GM12801 (cell line): ENCODE results near the gene PACS1.

ENCODE experiments used
- TF ChIP-seq, protein P1 (sequence below): IDR thresholded peaks from one replicate; pipeline ENCODE4 v1.5.1; 2011; ENCODE audit warnings: control low read depth; ENCODE audit not compliant: insufficient read length; ENCODE audit errors: extremely low read depth

The PACS1 gene

DNA sequence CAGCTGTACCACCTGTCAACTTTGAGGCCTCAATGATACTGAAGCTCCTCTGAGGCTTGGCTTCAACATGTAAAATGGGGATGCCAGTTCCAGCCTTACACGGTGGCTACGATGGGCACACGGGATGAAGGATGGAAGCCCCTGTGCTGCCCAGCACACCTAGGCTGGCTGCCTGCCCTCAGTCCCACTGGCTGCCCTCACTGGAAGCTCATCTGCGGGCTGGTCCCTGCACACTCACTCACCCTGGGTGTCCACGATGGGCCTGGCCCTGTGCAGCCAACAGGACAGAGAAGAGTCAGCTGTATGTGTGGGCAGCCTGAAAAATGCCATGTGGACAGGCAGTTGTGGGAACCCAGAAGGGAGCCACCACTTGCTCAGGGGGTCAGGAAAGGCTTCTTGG, 216.6 kb downstream of the PACS1 start:
- TF ChIP-seq, protein P1, sequence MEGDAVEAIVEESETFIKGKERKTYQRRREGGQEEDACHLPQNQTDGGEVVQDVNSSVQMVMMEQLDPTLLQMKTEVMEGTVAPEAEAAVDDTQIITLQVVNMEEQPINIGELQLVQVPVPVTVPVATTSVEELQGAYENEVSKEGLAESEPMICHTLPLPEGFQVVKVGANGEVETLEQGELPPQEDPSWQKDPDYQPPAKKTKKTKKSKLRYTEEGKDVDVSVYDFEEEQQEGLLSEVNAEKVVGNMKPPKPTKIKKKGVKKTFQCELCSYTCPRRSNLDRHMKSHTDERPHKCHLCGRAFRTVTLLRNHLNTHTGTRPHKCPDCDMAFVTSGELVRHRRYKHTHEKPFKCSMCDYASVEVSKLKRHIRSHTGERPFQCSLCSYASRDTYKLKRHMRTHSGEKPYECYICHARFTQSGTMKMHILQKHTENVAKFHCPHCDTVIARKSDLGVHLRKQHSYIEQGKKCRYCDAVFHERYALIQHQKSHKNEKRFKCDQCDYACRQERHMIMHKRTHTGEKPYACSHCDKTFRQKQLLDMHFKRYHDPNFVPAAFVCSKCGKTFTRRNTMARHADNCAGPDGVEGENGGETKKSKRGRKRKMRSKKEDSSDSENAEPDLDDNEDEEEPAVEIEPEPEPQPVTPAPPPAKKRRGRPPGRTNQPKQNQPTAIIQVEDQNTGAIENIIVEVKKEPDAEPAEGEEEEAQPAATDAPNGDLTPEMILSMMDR = no peak

DNA sequence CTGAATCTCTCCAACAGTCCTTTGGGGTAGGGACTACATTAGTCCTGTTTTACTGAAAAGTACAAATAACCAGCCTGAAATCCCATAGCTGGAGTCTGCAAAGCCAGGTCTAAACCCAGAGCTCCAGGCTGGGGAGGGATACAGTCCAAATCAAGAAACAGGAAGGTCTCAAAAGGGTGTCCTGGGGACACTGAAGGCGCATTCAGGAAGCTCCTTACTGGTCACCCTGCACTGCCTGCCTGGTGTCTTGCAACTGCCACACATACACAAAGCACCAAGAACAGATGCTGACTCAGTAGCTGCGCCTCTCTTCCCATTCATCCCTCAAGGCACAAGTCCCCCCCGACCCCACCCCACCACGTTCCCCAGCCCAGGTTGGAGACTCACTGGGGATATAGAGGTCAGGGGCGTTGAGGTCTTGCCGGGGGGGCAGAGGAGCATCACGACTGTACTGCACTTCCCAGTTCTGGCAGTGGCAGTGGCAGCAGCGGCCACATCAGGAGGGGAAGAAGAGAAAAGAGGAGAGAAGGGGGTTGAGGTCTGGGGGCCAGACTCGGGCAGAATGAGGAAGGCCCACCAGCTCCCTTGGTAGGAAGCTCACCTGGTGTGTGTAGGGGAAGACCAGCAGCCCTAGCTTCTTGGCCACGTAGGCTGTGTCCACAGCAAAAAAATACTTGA, 217.3 kb downstream of the PACS1 start:
- TF ChIP-seq, protein P1 = no peak

DNA sequence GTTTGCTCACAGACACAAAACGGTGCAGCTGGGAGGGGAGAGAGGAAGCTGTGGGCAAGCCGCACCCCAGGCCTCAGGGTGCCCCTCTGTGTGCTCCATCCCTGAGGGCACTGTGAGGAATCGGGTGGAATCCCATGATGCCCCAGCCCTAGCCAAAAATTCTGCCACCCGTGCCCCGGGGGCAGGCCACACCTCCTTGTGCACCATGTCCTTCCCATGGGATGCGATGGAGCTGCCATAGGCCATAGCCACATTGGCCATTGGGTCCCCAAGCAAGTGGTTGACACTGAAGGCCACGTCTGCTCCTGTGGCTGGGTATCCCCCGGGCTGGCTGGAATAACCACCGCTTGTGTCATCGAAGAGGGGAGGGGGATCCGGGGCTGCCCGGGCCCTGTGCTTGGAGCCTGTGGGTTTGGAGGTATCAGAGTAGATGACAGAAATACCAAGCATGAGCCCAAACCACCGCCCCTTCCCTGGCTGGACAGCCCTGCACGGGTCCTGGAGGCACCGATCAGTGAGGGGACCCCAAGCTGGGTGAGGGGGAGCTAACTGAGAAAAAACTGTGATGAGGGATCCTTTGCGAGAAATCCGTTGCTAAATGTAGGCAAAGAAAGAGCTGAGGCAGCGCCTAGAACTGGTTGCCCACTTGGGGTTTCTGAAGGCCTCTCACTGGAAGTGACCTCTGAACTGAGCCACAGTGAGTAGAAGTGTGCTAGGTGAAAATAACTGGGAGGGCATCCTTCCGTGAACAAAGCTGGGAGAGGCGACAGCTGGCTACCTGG, 218.0 kb downstream of the PACS1 start:
- TF ChIP-seq, protein P1 = no peak

DNA sequence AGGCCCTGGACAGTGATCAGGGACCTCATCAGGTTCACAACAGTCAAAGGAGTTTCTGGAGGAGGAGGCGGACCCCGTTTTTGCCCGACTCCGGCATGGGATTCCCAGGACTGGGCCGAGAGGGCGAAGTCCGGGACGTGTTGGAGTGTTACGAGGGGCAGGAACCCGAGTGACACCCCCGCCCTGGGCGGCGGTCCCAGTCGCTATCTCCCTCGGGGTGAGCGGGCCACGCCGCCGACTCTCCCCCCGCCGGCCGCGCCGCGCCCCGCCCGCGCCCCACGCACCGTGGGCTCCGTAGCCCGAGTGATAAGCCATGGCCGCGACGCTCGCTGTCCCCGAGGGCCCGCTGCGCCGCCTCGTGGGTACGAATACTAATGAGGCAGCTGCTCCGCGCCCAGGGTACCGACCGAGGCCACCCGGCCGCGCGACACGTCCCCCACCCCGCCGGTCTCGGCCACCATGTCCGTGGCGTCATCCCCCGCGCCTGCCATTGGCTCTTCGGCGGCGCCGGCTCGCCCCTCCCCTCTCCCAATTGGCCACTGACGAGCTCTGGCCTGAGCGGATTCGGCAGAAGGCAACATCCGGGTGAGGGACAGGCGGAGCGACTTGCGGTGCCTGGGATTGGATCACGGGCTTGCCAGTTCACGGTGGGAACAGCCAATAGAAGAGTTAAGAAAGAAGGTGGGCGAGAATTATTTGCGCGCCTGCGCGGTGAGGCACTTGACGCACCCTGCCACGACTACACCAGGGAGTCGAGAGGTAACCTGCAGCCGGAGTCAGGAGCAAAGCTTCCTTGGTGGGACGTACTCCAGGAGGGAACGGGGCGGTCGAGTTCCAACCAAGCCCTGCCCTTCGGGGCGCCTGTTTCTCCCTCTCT, 218.8 kb downstream of the PACS1 start, which contains the start of gene YIF1A:
Gene YIF1A (minus strand): TSS at position 473 of the 877 bp plus-strand sequence. CDS start 158 bp downstream, at position 315.
- TF ChIP-seq, protein P1 = no peak

DNA sequence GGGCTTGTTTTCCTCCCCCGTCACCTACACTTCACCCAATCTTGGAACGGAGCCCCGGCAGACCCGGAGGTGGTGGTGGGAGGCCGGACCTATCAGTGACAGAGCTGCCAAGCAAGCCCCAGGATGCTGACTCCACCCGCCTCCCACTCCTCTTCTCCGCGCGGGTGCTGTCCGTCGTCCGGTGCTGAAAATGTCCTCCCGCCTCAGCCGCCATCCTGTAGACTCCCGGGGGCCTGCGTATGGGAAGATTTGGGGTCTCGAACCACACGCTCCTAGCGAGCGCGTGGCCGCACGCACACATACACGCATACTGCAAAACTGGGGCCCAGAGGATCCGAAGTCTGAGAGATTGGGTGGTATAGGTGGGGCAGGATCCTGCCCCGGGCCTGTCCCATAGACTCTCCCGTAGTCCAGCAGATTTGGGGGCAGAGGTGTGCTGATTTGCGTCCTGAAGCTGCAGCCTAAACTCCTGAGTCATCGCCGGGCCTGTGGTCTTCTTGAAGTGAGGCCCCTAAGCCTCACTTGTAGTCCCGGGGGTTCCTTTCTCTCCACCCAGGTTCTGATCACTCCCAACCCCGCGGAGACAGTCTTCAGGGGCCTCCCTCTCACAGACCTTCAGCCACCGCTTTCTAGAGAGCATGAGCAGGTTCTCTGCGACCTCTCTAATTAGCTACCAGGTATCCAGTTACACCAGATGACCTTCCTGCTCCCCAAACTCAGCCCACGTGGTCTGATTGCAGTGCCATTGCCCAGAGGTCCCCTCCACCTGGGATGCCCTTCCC, 219.7 kb downstream of the PACS1 start:
- TF ChIP-seq, protein P1 = no peak

DNA sequence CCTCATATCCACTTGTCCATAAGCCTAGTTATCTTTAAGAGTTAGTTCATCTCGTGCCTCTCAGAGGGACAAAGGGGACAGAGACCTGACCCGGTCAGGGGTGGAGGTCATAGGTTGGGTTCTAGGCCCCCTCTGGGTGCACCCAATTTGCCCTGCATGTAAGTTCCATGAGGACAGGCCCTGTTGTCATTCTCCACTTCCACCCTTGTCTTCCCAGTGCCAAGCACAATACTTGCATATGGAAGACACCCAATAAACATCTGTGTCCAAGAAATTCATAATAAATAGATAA, 220.2 kb downstream of the PACS1 start:
- TF ChIP-seq, protein P1 = no peak
